PFSK-1 (cell line): ENCODE data around the gene IFITM1.

Experiments
- SIN3A ChIP-seq: IDR thresholded peaks from 2 replicates; pipeline ENCODE4 v1.6.1; 2012; ENCODE audit warnings: mild to moderate bottlenecking, low read length, moderate library complexity, borderline replicate concordance; ENCODE audit not compliant: insufficient read depth
- TAF1 ChIP-seq: IDR thresholded peaks from 2 replicates; pipeline ENCODE4 v1.6.1; 2012; ENCODE audit warnings: low read length, control low read depth, borderline replicate concordance; ENCODE audit not compliant: insufficient read depth

- TF ChIP-seq TAF1 (no peak), SIN3A (no peak)
Observed at GRCh38 chr11:328012-328411, 14.2 kb downstream of the IFITM1 start.
